GM23338 (cell line): ENCODE data around the gene FUT2. TPM values are rescaled to one million over a fixed set of nuclear protein-coding genes. Genes with fewer than 3 reads are reported as not detected.
A peak's percentile ranks its signal among the peaks of the same experiment; 100 is the strongest.

ENCODE experiments used
- ATAC-seq: fragments of 200-7000 bp; cut with Tn5 transposase; 3 replicates; pipeline ENCODE4 v1.9.1; 2020
- DNase-seq: peaks from one replicate; pipeline ENCODE4 v3.0.0-alpha.2; 2015; ENCODE audit warnings: low spot score
- H2AFZ ChIP-seq: fragments of 200-600 bp; sonication (generic); 2 replicates; pipeline ENCODE4 v1.8.0; 2016; ENCODE audit warnings: antibody characterized with exemption, mild to moderate bottlenecking, moderate library complexity
- H3F3A ChIP-seq: fragments of 200-600 bp; sonication (generic); replicated peaks from 2 replicates; pipeline ENCODE4 v1.8.0; 2017; ENCODE audit warnings: antibody characterized with exemption, mixed run types, low read depth
- H3K27ac ChIP-seq: fragments of 200-600 bp; sonication (generic); 2 replicates; pipeline ENCODE4 v1.6.1; 2016; ENCODE audit warnings: low read depth
- H3K27me3 ChIP-seq: fragments of 200-600 bp; sonication (generic); 2 replicates; pipeline ENCODE4 v1.8.0; 2016; ENCODE audit warnings: mild to moderate bottlenecking, mixed run types, moderate library complexity; ENCODE audit not compliant: insufficient read depth
- H3K36me3 ChIP-seq: fragments of 200-600 bp; sonication (generic); 2 replicates; pipeline ENCODE4 v1.8.0; 2016; ENCODE audit warnings: mild to moderate bottlenecking; ENCODE audit not compliant: insufficient read depth
- H3K4me1 ChIP-seq: fragments of 200-600 bp; sonication (generic); 2 replicates; pipeline ENCODE4 v1.8.0; 2016; ENCODE audit warnings: mild to moderate bottlenecking, moderate library complexity; ENCODE audit not compliant: insufficient read depth
- H3K4me2 ChIP-seq: fragments of 200-600 bp; sonication (generic); 2 replicates; pipeline ENCODE4 v1.7.1; 2017; ENCODE audit warnings: mixed run types
- H3K4me3 ChIP-seq: fragments of 200-600 bp; sonication (generic); 2 replicates; pipeline ENCODE4 v1.6.1; 2016; ENCODE audit warnings: mixed run types
- H3K79me2 ChIP-seq: fragments of 200-600 bp; sonication (generic); replicated peaks from 2 replicates; pipeline ENCODE4 v1.8.0; 2017; ENCODE audit warnings: mild to moderate bottlenecking; ENCODE audit not compliant: insufficient read depth
- H3K9me2 ChIP-seq: fragments of 200-600 bp; sonication (generic); 2 replicates; pipeline ENCODE4 v1.8.0; 2017; ENCODE audit not compliant: insufficient read depth
- H4K20me1 ChIP-seq: fragments of 200-600 bp; sonication (generic); replicated peaks from 2 replicates; pipeline ENCODE4 v1.8.0; 2017; ENCODE audit warnings: mild to moderate bottlenecking; ENCODE audit not compliant: insufficient read depth
- H3K27ac Mint-ChIP-seq: 2 replicates; pipeline ENCODE4 v1.8.0; 2020; ENCODE audit warnings: inconsistent platforms, mild to moderate bottlenecking, moderate library complexity, mixed read lengths
- H3K27me3 Mint-ChIP-seq: 3 replicates; pipeline ENCODE4 v1.8.0; 2022; ENCODE audit warnings: low read depth, mild to moderate bottlenecking, moderate library complexity, mixed read lengths, inconsistent platforms; ENCODE audit not compliant: insufficient read depth, poor library complexity
- H3K36me3 Mint-ChIP-seq: 3 replicates; pipeline ENCODE4 v1.8.0; 2021; ENCODE audit warnings: low read depth, mild to moderate bottlenecking, inconsistent platforms, moderate library complexity, mixed read lengths
- H3K4me1 Mint-ChIP-seq: 3 replicates; pipeline ENCODE4 v1.8.0; 2020; ENCODE audit warnings: mild to moderate bottlenecking, inconsistent platforms, mixed read lengths
- H3K4me3 Mint-ChIP-seq: 3 replicates; pipeline ENCODE4 v1.8.0; 2021; ENCODE audit warnings: moderate library complexity, mild to moderate bottlenecking, inconsistent platforms, mixed read lengths
- H3K9me3 Mint-ChIP-seq: 3 replicates; pipeline ENCODE4 v1.8.0; 2020; ENCODE audit warnings: moderate library complexity, mild to moderate bottlenecking, inconsistent platforms, mixed read lengths
- CREB1 ChIP-seq: fragments of 250-450 bp; sonication (Bioruptor Pico); IDR thresholded peaks from 2 replicates; pipeline ENCODE4 v1.5.0; 2020; ENCODE audit warnings: low read depth, mild to moderate bottlenecking, moderate library complexity
- ETS1 ChIP-seq: IDR thresholded peaks from 2 replicates; pipeline ENCODE4 v1.6.1; 2016; ENCODE audit warnings: antibody characterized with exemption
- EZH2 ChIP-seq: fragments of 200-600 bp; sonication (generic); IDR thresholded peaks from one replicate; pipeline ENCODE4 v1.8.0; 2017; ENCODE audit warnings: antibody characterized with exemption, mild to moderate bottlenecking, low read depth; ENCODE audit not compliant: unreplicated experiment
- EZH2phosphoT487 ChIP-seq: fragments of 200-600 bp; sonication (generic); IDR thresholded peaks from one replicate; pipeline ENCODE4 v1.8.1; 2018; ENCODE audit warnings: antibody characterized with exemption; ENCODE audit not compliant: unreplicated experiment
- JUNB ChIP-seq: IDR thresholded peaks from one replicate; pipeline ENCODE4 v1.6.1; 2016; ENCODE audit warnings: antibody characterized with exemption; ENCODE audit not compliant: unreplicated experiment
- REST ChIP-seq: IDR thresholded peaks from one replicate; pipeline ENCODE4 v1.6.1; 2018; ENCODE audit warnings: antibody characterized with exemption; ENCODE audit not compliant: unreplicated experiment
- ZNF114 ChIP-seq: fragments of 250-450 bp; sonication (Bioruptor Pico); IDR thresholded peaks from 2 replicates; pipeline ENCODE4 v1.5.0; 2020; ENCODE audit warnings: mild to moderate bottlenecking, moderate library complexity
- ZNF331 ChIP-seq: fragments of 250-450 bp; sonication (Bioruptor Pico); IDR thresholded peaks from 2 replicates; pipeline ENCODE4 v1.5.0; 2020; ENCODE audit warnings: low read depth, mild to moderate bottlenecking, moderate library complexity
- polyA plus RNA-seq: library from polyadenylated mRNA; unstranded; fragments of >200 nt; fragmentation: Nextera tagmentation; extraction: Ambion mirVana; gene quantifications from 2 replicates; pipeline ENCODE4 v1.2.1, GENCODE V29; 2016
- total RNA-seq: library from RNA; depleted of rRNA; stranded (reverse); fragments of >200 nt; shearing (Covaris generic); gene quantifications from 2 replicates; pipeline ENCODE4 v1.2.3, GENCODE V29; 2014
- TF ChIP-seq, protein P1 (sequence below): fragments of 250-450 bp; sonication (Bioruptor Pico); IDR thresholded peaks from 2 replicates; pipeline ENCODE4 v1.5.0; 2020; ENCODE audit warnings: mild to moderate bottlenecking, moderate library complexity

Gene FUT2
- total and polyA plus RNA-seq, 2 experiments from 2014 or later: 5.0 to 5.6 TPM

- H3K36me3 Mint-ChIP-seq: peaks cover 7% of the 10 kb centered on the region; the same call in 2 of the 3 replicates
- TF ChIP-seq, protein P1, sequence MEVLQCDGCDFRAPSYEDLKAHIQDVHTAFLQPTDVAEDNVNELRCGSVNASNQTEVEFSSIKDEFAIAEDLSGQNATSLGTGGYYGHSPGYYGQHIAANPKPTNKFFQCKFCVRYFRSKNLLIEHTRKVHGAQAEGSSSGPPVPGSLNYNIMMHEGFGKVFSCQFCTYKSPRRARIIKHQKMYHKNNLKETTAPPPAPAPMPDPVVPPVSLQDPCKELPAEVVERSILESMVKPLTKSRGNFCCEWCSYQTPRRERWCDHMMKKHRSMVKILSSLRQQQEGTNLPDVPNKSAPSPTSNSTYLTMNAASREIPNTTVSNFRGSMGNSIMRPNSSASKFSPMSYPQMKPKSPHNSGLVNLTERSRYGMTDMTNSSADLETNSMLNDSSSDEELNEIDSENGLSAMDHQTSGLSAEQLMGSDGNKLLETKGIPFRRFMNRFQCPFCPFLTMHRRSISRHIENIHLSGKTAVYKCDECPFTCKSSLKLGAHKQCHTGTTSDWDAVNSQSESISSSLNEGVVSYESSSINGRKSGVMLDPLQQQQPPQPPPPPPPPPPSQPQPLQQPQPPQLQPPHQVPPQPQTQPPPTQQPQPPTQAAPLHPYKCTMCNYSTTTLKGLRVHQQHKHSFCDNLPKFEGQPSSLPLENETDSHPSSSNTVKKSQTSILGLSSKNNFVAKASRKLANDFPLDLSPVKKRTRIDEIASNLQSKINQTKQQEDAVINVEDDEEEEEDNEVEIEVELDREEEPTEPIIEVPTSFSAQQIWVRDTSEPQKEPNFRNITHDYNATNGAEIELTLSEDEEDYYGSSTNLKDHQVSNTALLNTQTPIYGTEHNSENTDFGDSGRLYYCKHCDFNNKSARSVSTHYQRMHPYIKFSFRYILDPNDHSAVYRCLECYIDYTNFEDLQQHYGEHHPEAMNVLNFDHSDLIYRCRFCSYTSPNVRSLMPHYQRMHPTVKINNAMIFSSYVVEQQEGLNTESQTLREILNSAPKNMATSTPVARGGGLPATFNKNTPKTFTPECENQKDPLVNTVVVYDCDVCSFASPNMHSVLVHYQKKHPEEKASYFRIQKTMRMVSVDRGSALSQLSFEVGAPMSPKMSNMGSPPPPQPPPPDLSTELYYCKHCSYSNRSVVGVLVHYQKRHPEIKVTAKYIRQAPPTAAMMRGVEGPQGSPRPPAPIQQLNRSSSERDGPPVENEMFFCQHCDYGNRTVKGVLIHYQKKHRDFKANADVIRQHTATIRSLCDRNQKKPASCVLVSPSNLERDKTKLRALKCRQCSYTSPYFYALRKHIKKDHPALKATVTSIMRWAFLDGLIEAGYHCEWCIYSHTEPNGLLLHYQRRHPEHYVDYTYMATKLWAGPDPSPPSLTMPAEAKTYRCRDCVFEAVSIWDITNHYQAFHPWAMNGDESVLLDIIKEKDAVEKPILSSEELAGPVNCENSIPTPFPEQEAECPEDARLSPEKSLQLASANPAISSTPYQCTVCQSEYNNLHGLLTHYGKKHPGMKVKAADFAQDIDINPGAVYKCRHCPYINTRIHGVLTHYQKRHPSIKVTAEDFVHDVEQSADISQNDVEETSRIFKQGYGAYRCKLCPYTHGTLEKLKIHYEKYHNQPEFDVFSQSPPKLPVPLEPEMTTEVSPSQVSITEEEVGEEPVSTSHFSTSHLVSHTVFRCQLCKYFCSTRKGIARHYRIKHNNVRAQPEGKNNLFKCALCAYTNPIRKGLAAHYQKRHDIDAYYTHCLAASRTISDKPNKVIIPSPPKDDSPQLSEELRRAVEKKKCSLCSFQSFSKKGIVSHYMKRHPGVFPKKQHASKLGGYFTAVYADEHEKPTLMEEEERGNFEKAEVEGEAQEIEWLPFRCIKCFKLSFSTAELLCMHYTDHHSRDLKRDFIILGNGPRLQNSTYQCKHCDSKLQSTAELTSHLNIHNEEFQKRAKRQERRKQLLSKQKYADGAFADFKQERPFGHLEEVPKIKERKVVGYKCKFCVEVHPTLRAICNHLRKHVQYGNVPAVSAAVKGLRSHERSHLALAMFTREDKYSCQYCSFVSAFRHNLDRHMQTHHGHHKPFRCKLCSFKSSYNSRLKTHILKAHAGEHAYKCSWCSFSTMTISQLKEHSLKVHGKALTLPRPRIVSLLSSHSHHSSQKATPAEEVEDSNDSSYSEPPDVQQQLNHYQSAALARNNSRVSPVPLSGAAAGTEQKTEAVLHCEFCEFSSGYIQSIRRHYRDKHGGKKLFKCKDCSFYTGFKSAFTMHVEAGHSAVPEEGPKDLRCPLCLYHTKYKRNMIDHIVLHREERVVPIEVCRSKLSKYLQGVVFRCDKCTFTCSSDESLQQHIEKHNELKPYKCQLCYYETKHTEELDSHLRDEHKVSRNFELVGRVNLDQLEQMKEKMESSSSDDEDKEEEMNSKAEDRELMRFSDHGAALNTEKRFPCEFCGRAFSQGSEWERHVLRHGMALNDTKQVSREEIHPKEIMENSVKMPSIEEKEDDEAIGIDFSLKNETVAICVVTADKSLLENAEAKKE (CRISPR knock-in tag): no peak
- no peak for TF ChIP-seq ZNF331
- TF ChIP-seq EZH2: no peak
- TF ChIP-seq ZNF114: no peak
- TF ChIP-seq EZH2phosphoT487: no peak
- TF ChIP-seq JUNB: no peak
- TF ChIP-seq ETS1: no peak
- TF ChIP-seq REST: no peak
- TF ChIP-seq CREB1: no peak
- Histone ChIP-seq H3K36me3 (no peaks in the 10 kb centered on the region), H3K9me2 (no peaks in the 10 kb centered on the region), H3K27ac (peak overlapping the region; percentile 78; the same call in 1 of the 2 replicates), H2AFZ (0 out of 2 replicates have a peak overlapping the region, but pooled peaks have one; percentile 45), H3K79me2 (no peaks in the 10 kb centered on the region), H3K4me1 (peaks cover 41% of the 10 kb centered on the region), H3K4me2 (peak overlapping the region; percentile 90), H3K4me3 (peak overlapping the region; percentile 85), H3F3A (peaks cover 10% of the 10 kb centered on the region; the same call in 1 of the 2 replicates), H4K20me1 (no peaks in the 10 kb centered on the region), H3K27me3 (no peaks in the 10 kb centered on the region)
- H3K9me3 Mint-ChIP-seq: peaks cover 12% of the 10 kb centered on the region; the same call in 2 of the 3 replicates
- peak overlapping the region; percentile 40 for H3K27ac Mint-ChIP-seq
- peak overlapping the region; percentile 87 for H3K4me3 Mint-ChIP-seq
- peaks cover 38% of the 10 kb centered on the region for H3K4me1 Mint-ChIP-seq
- DNase-seq: no peak
- ATAC-seq: no peak
- H3K27me3 Mint-ChIP-seq: peaks cover 25% of the 10 kb centered on the region
Measured at GRCh38 chr19:48714759-48715675, 19.2 kb downstream of the FUT2 start.
